ENCODE data around the gene ZNF692. TPM values are rescaled to one million over a fixed set of nuclear protein-coding genes. Genes with fewer than 3 reads are reported as not detected.
"Not testable (repeated sequence)": the region's sequence is repeated elsewhere in the genome, so short reads cannot be mapped to it uniquely, and the experiment has no call there.

The ZNF692 gene
- total RNA-seq, 1 donor from 2014 or later = 20.2 TPM

GRCh38 chr1:248831842-248832241 is 27.0 kb downstream of the ZNF692 start:
- no peak for ATAC-seq
- DNase-seq (ENCODE audit: low spot score) = no peak

- ATAC-seq; DNase-seq (ENCODE audit: low spot score): not testable (repeated sequence)
Measured at GRCh38 chr1:248830718-248831017, 28.2 kb downstream of the ZNF692 start.

- ATAC-seq (no peak), DNase-seq (ENCODE audit: low spot score) (no peak)
Measured at GRCh38 chr1:248828845-248829244, 30.0 kb downstream of the ZNF692 start.

- peak; percentile 90 for ATAC-seq
- DNase-seq (ENCODE audit: low spot score) = peak; percentile 93
Measured at GRCh38 chr1:248825909-248826760, 32.8 kb downstream of the ZNF692 start, which contains the start of gene SH3BP5L. Gene SH3BP5L (minus strand): TSS chr1:248825915. CDS start chr1:248824935, 980 bp downstream.

- ATAC-seq (peak; percentile 0), DNase-seq (ENCODE audit: low spot score) (no peak)
Measured at GRCh38 chr1:248825573-248825908, 33.3 kb downstream of the ZNF692 start.

GRCh38 chr1:248825136-248825535 is 33.7 kb downstream of the ZNF692 start:
- DNase-seq (ENCODE audit: low spot score) (no peak), ATAC-seq (no peak)

- ATAC-seq (no peak), DNase-seq (ENCODE audit: low spot score) (peak; percentile 44)
Measured at GRCh38 chr1:248824701-248825100, 34.2 kb downstream of the ZNF692 start.

- DNase-seq (ENCODE audit: low spot score) (no peak), ATAC-seq (no peak)
Measured at GRCh38 chr1:248824301-248824700, 34.6 kb downstream of the ZNF692 start.

- DNase-seq (ENCODE audit: low spot score) = no peak
- no peak for ATAC-seq
Measured at GRCh38 chr1:248823517-248824001, 35.3 kb downstream of the ZNF692 start.

GRCh38 chr1:248822148-248823032 is 36.5 kb downstream of the ZNF692 start:
- DNase-seq (ENCODE audit: low spot score) (no peak), ATAC-seq (no peak)

GRCh38 chr1:248821641-248822040 is 37.2 kb downstream of the ZNF692 start:
- ATAC-seq (no peak), DNase-seq (ENCODE audit: low spot score) (no peak)

GRCh38 chr1:248821101-248821500 is 37.8 kb downstream of the ZNF692 start:
- ATAC-seq = peak; percentile 64
- no peak for DNase-seq (ENCODE audit: low spot score)

- ATAC-seq = no peak
- no peak for DNase-seq (ENCODE audit: low spot score)
Measured at GRCh38 chr1:248820041-248820585, 38.8 kb downstream of the ZNF692 start.

GRCh38 chr1:248818505-248819374 is 40.1 kb downstream of the ZNF692 start:
- no peak for DNase-seq (ENCODE audit: low spot score)

GRCh38 chr1:248817065-248817464 is 41.8 kb downstream of the ZNF692 start:
- ATAC-seq = no peak

More at GRCh38 chr1:248818505-248819374, 40.1 kb downstream of the ZNF692 start:
- no peak for ATAC-seq

GRCh38 chr1:248816042-248816851 is 42.6 kb downstream of the ZNF692 start:
- ATAC-seq (no peak), DNase-seq (ENCODE audit: low spot score) (no peak)

More at GRCh38 chr1:248817065-248817464, 41.8 kb downstream of the ZNF692 start:
- no peak for DNase-seq (ENCODE audit: low spot score)

- no peak for DNase-seq (ENCODE audit: low spot score)
- ATAC-seq = no peak
Measured at GRCh38 chr1:248815407-248816034, 43.4 kb downstream of the ZNF692 start.

- ATAC-seq (no peak), DNase-seq (ENCODE audit: low spot score) (no peak)
Measured at GRCh38 chr1:248814351-248814750, 44.5 kb downstream of the ZNF692 start.

- ATAC-seq (no peak), DNase-seq (ENCODE audit: low spot score) (no peak)
Measured at GRCh38 chr1:248813546-248813945, 45.3 kb downstream of the ZNF692 start.

All from left lobe of liver (tissue), 2 donors.